Stomach (tissue), 9 donors: Measurements from ENCODE around the gene CIC. TPM values are rescaled to one million over a fixed set of nuclear protein-coding genes. Genes with fewer than 3 reads are reported as not detected.

Source experiments
- DNase-seq, 2 donors: peaks; one replicate each; pipeline versions ENCODE4 v3.0.0 to v3.0.0-alpha.2; 2013 to 2019
- H3K27ac ChIP-seq, 5 donors: fragments of 200-600 bp in 4 of 5; sonication (generic) in 4 of 5; one replicate each; pipeline ENCODE4 v1.5.1; 2013 to 2019; ENCODE audit warnings: mild to moderate bottlenecking in 1 of 5, moderate library complexity in 1 of 5
- H3K27me3 ChIP-seq, 3 donors: fragments of 200-600 bp; sonication (generic); one replicate each; pipeline ENCODE4 v1.5.1; 2017 to 2019; ENCODE audit warnings: mixed run types in 1 of 3
- H3K36me3 ChIP-seq, 4 donors: fragments of 200-600 bp; sonication (generic); 1 replicate in 3 of 4; 2 replicates in 1 of 4; pipeline ENCODE4 v1.5.1; 2016 to 2019
- H3K4me1 ChIP-seq, 4 donors: fragments of 200-600 bp; sonication (generic); one replicate each; pipeline ENCODE4 v1.5.1; 2016 to 2019
- H3K4me3 ChIP-seq, 4 donors: fragments of 200-600 bp; sonication (generic) in 3 of 4; one replicate each; pipeline ENCODE4 v1.5.1; 2016 to 2019; ENCODE audit warnings: mild to moderate bottlenecking in 1 of 4
- H3K9me3 ChIP-seq, 4 donors: fragments of 200-600 bp; sonication (generic); one replicate each; pipeline ENCODE4 v1.5.1; 2016 to 2019
- EP300 ChIP-seq: sonication (generic); formaldehyde crosslinking; IDR thresholded peaks from one replicate; pipeline ENCODE4 v1.6.1; 2017; ENCODE audit warnings: antibody characterized with exemption
- POLR2A ChIP-seq, 4 donors: fragments of 450-650 bp; IDR thresholded peaks; one replicate each; pipeline ENCODE4 v1.6.1; 2016; ENCODE audit warnings: antibody characterized with exemption in 4 of 4, control low read depth in 2 of 4, mild to moderate bottlenecking in 1 of 4, moderate library complexity in 1 of 4
- POLR2AphosphoS5 ChIP-seq, 3 donors: sonication (generic); formaldehyde crosslinking; IDR thresholded peaks; one replicate each; pipeline ENCODE4 v1.6.1; 2016; ENCODE audit warnings: antibody characterized with exemption in 3 of 3
- WGBS, 5 donors: extraction: QIAGEN DNeasy Blood & Tissue Kit in 3 of 5; methylation state at CpG; one replicate each; pipeline versions ENCODE4 v1.1.5 to v1.1.7; 2013 to 2018; 5-methylcytosine and 5-hydroxymethylcytosine counted together
- intact Hi-C: fragments of 100-400 bp; cut with DNase I; formaldehyde crosslinking; loops from one replicate; pipeline ENCODE4 v1.15.1; 2023; ENCODE audit warnings: low total_unique reads
- polyA plus RNA-seq, 3 donors: library from polyadenylated mRNA; stranded (reverse); fragments of 200-250 nt; gene quantifications; one replicate each; pipeline ENCODE4 v1.2.3, GENCODE V29; 2013
- total RNA-seq, 5 donors: library from RNA; depleted of rRNA; stranded (reverse); fragments of >200 nt; gene quantifications; one replicate each; pipeline versions ENCODE4 v1.1.0 to v1.2.3, GENCODE V29; 2014 to 2016
- TF ChIP-seq, protein P1 (sequence below), 7 experiments: fragments of 450-650 bp in 4 of 7; fragments of 200-600 bp in 3 of 7; sonication (generic) in 3 of 7; IDR thresholded peaks; one replicate each; pipeline ENCODE4 v1.5.1; 2016 to 2019; ENCODE audit warnings: antibody characterized with exemption in 7 of 7, control low read depth in 2 of 7, mild to moderate bottlenecking in 1 of 7
- donor health status: healthy with polysubstance abuse.
- donor health status: Bipolar disorder and iron deficiency.
- donor health status: healthy.

The CIC gene
- total and polyA plus RNA-seq, 8 donors = 15.4 to 60.3 (median 26.6) TPM

- H3K27ac ChIP-seq = peak overlapping the region in 1 of 5 donors; percentile 10
- intact Hi-C loops = no loop called here
- no peak overlapping the region for H3K4me3 ChIP-seq
- 67 to 81% (median 76%) methylated on average over 4 to 6 of the region's 6 CpGs for WGBS, 5 donors
- DNase-seq = peak; percentile 87 to 93
- H3K9me3 ChIP-seq = no peaks in the 10 kb centered on the region
- peaks cover 36 to 58% (median 45%) of the 10 kb centered on the region in 4 donors for H3K36me3 ChIP-seq
- H3K4me1 ChIP-seq = peaks cover 0 to 26% (median 16%) of the 10 kb centered on the region in 4 donors
- H3K27me3 ChIP-seq = no peaks in the 10 kb centered on the region
- TF ChIP-seq EP300 (no peak), POLR2A (IDR thresholded peaks at IDR 0.05) (no peak), POLR2AphosphoS5 (IDR thresholded peaks at IDR 0.05) (peak in 2 of 3 donors; percentile 13 to 62)
- TF ChIP-seq, protein P1, sequence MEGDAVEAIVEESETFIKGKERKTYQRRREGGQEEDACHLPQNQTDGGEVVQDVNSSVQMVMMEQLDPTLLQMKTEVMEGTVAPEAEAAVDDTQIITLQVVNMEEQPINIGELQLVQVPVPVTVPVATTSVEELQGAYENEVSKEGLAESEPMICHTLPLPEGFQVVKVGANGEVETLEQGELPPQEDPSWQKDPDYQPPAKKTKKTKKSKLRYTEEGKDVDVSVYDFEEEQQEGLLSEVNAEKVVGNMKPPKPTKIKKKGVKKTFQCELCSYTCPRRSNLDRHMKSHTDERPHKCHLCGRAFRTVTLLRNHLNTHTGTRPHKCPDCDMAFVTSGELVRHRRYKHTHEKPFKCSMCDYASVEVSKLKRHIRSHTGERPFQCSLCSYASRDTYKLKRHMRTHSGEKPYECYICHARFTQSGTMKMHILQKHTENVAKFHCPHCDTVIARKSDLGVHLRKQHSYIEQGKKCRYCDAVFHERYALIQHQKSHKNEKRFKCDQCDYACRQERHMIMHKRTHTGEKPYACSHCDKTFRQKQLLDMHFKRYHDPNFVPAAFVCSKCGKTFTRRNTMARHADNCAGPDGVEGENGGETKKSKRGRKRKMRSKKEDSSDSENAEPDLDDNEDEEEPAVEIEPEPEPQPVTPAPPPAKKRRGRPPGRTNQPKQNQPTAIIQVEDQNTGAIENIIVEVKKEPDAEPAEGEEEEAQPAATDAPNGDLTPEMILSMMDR (IDR thresholded peaks at IDR 0.05) = peak in 5 of 7 experiments; percentile 87 to 98 (median 95)
These were observed 26.9 kb downstream of the CIC start for GRCh38 chr19:42295831-42296525.

DNA sequence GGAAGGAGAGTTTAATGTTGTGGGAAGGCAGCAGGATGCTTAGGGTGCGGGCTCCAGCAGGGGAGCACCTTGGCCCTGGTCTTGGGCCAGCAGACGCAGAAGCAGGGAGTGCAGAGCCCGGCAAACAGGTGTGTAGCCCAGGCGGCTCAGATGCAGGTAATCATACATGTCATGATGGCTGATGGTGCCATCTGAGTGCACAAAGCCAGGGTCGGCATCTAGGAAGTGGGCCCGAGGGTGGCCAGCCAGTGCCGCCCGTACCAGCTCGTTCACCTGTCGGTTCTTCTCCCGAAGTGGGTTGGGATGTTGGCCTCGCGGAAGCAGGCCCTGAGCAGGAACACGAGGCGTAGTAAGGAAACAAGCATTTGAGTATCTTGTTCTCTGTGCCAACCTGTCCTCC lies 28.0 kb downstream of the CIC start:
- peaks cover 27 to 48% (median 34%) of the 10 kb centered on the region in 4 donors for H3K36me3 ChIP-seq
- no peak for DNase-seq
- 87 to 92% (median 89%) methylated on average over 15 of the region's 15 CpGs for WGBS, 5 donors
- TF ChIP-seq POLR2A (IDR thresholded peaks at IDR 0.05) (no peak), POLR2AphosphoS5 (IDR thresholded peaks at IDR 0.05) (no peak), EP300 (no peak)
- TF ChIP-seq, protein P1 (IDR thresholded peaks at IDR 0.05) = no peak
- H3K27me3 ChIP-seq = no peaks in the 10 kb centered on the region
- no peak overlapping the region for H3K27ac ChIP-seq
- intact Hi-C loops = no loop called here
- no peak overlapping the region for H3K4me3 ChIP-seq
- H3K9me3 ChIP-seq = no peaks in the 10 kb centered on the region
- H3K4me1 ChIP-seq = peaks cover 10 to 26% (median 15%) of the 10 kb centered on the region in 4 donors

GRCh38 chr19:42301646-42302203 lies 32.7 kb downstream of the CIC start, which contains the start of gene PRR19:
PRR19 (plus strand) TSS chr19:42302132; CDS start chr19:42309585, 7,453 bp downstream.
- peak in 1 of 2 donors; percentile 26 for DNase-seq
- Histone ChIP-seq H3K27ac (peak within 1 kb of the TSS; percentile 52 to 78 (median 64)), H3K36me3 (peaks cover 0 to 6% (median 0%) of the 10 kb centered on the region in 4 donors), H3K4me3 (peak within 1 kb of the TSS; percentile 57 to 75 (median 62)), H3K4me1 (peaks cover 10 to 33% (median 20%) of the 10 kb centered on the region in 4 donors), H3K9me3 (no peaks in the 10 kb centered on the region), H3K27me3 (no peaks in the 10 kb centered on the region)
- 3 to 7% (median 4%) methylated on average over 11 to 21 of the region's 21 CpGs for WGBS, 5 donors
- TF ChIP-seq POLR2A (IDR thresholded peaks at IDR 0.05) (no peak), POLR2AphosphoS5 (IDR thresholded peaks at IDR 0.05) (no peak), EP300 (no peak)
- TF ChIP-seq, protein P1 (IDR thresholded peaks at IDR 0.05) = no peak
- intact Hi-C loops = no loop called here

DNA sequence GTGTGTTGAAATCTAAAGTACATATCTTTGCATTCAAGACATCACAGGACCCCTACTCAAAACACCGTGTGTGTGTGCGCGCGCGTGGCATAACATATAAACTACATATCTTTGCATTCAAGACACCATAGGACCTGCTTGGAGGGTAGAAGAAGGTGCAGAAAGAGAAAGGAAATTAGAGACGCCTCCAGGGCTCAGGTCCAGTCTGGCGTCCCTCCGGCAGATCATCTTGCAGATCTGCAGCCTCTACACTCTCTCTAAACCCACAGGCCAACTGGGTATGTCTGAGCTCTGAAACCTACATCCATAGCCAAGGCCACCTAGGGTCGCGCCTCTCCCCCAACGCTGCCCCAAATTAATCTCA lies 34.0 kb downstream of the CIC start:
- H3K27ac ChIP-seq = peak overlapping the region in 3 of 5 donors; percentile 10 to 78 (median 72)
- H3K4me3 ChIP-seq = peak overlapping the region; percentile 57 to 75 (median 62)
- WGBS, 5 donors = 68 to 79% (median 73%) methylated on average over 11 of the region's 11 CpGs

More for the DNA sequence above, 34.0 kb downstream of the CIC start:
- TF ChIP-seq, protein P1 (IDR thresholded peaks at IDR 0.05) = no peak
- TF ChIP-seq POLR2A (IDR thresholded peaks at IDR 0.05) (no peak), EP300 (no peak), POLR2AphosphoS5 (IDR thresholded peaks at IDR 0.05) (no peak)
- intact Hi-C loops = no loop called here
- H3K27me3 ChIP-seq = no peaks in the 10 kb centered on the region
- no peaks in the 10 kb centered on the region for H3K36me3 ChIP-seq
- H3K9me3 ChIP-seq = no peaks in the 10 kb centered on the region
- H3K4me1 ChIP-seq = peaks cover 10 to 33% (median 20%) of the 10 kb centered on the region in 4 donors
- DNase-seq = no peak
